HG02943 (cell line): ENCODE results near the gene KAZN.

Experiments used
- ATAC-seq: cut with Tn5 transposase; IDR thresholded peaks from one replicate; pipeline ENCODE4 v1.9.1; 2021; ENCODE audit warnings: mild to moderate bottlenecking, low read depth, moderate library complexity; ENCODE audit not compliant: unreplicated experiment

Gene KAZN

DNA sequence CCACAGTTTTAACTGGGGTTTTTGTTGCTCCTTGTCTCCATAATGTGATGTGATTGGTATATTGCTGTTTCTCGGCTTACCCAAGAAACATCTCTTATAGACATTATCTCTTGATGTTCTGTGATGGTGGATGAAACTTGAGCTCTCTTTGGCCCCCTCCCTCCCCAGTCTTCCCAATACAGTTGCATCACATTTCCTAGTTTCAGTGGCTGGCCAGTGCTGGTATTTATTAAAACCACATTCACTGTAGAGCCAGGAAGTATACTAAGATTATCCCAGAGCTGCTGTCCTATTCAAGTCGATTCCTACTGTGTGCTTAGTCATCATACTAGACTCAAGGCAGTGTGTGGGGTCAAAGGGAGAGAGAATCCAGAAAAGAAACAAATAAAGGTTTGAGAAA lies 244.4 kb downstream of the KAZN start:
- no peak for ATAC-seq

DNA sequence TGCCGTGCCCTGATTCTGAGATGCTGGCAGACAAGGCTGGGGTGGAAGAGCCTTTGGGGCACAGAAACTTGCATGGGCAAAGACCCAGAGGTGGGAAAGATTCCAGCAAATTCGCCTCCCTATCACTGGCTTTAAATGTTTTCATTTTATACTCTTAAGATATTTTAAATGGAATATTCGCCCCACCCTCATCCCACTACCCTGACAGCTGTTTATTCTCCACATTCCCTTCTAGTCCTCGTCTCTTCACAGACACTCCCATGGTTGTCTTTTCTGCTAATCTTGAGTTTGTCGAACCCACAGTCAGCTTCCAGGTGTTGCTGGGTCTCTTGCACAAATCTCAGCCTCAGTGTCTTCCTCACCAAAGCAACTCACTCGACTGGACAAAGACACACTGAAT lies 245.0 kb downstream of the KAZN start:
- ATAC-seq, result no peak

DNA sequence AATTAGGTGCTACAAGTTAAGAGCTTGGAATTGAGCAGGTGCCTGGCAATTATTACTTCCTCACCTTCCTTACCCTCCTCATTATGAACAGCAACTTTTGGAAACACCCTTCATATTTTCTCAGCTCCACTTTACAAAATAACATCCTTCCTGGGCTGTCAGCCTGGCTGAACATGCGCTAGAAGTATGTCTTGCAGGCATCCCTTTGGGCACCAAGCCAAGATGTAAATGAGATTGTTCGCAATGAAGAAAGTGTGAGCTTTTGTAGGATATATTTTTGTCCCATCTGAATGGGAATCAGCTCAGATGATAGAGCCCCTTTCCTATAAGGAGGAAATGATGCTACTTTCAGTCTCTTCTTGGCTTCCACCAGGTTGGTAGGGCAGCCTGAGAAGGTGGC lies 245.9 kb downstream of the KAZN start:
- ATAC-seq, result no peak

DNA sequence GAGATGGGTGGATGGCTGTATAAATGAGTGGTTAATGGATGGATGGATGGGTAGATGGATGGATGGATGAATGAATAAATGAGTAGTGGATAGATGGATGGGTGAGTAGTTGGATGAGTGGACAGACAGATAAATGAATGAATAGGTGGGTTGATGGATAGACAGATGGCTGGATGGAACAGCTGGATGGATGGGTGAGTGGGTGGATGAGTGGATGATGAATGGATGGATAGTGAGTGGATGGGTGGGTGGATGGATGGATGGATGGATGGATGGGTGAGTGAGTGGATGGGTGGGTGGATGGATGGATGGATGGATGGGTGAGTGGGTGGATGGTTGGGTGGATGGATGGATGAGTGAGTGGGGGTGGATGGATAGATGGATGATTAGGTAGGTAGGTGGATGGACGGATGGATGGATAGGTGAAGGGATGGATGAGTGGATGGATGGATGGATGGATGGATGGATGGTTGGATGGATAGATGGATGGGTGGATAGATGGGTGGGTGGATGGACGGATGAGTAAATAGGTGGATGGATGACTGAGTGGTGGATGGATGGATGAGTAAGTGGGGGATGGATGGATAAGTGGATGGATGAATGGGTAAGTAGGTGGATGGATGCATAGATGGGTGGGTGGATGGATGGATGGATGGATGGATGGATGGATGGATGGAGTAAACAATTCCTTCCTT lies 246.6 kb downstream of the KAZN start:
- ATAC-seq, result no peak

DNA sequence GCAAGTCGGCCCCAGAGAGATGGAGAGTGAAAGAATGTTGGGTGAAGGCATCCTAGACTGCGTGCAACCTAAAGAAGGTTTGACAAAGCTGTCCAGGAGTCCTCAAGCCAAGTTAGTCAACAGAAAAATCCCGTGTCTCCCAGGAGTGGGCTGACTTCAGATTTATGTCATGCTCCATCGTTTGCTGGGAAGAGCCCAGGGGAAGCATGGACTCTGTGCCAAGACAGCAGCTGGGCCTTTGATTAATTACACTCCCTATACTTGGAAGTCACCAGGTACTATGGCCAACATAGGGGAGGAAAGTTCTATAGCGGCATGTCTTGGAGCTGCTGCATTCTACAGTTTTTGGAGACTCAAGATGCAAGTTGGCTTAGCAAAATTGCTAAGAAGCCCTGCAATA lies 247.4 kb downstream of the KAZN start:
- no peak for ATAC-seq

DNA sequence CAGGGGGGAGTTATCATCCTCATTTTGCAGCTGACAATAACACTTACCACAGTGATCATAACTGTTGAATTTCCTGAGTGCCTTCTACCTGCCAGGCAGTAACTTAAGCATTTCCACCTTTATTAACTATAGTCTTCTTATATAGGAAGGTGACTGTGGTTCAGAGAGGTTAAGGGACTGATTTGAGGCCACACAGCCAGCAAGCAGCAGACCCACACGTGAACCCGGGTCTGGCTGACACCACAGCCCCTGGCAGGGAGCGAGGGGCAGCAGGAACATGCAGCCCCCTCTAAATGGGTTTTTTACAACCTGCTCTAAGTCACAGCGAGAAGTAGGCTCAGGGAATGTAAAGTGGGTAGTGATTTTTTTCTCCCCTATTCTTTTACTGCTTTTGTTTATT lies 248.2 kb downstream of the KAZN start:
- ATAC-seq, result no peak

DNA sequence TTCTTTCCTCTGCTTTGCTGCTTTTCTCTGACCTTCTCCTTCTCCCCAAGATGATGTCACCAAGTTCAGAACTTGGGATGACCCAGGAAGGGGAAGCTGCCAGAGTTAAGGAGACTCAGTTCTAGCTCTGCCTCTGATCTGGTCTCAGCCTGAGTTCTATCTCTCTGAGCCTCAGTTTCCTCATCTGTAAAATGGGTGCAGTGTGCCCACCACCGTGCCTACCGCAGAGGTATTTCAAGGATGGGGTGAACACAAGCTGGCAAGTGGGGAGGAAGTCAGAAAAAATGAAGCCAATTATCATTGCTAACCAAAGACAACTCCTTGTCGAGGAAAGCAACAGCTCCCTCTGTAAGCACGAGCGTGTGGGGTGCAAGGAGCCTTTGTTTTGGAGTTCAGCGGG lies 249.7 kb downstream of the KAZN start:
- no peak for ATAC-seq

DNA sequence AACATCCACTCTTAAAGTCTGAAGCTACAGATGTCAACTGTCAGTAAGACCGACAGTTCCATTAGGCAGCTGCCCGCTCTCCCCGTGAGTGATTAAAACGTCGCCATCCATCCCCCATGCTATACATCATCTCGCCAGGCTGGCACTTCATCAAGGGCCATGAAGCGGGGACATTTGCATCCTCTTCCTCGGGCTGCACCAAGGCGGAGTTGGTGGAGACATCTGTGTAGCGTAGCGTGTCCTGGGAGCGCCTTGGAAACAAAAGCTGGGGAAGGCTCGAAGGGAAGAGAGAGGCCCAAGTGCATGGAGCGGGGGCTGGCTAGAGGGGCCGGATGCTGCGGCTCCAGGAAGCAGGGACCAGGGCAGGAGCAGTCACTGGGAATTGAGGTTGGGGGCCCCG lies 250.1 kb downstream of the KAZN start:
- no peak for ATAC-seq

DNA sequence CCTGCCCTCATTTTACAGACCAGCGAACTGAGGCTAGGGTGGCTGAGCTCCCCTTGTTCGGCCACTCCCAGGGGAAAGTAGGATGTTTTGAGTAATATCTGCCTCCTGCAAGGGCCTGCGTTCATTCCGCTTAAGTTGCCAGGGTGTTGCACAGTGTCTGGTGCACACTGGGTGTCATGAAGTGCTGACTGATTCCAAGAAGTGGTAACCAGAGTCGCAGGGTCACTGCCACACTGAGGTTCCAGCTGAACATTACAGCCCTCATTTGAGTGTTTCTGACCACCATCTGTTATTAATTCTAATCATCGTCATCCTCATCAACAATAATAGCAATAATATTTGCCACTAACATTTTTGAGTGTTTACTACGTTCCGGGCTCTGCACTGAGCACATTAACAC lies 250.6 kb downstream of the KAZN start:
- no peak for ATAC-seq

DNA sequence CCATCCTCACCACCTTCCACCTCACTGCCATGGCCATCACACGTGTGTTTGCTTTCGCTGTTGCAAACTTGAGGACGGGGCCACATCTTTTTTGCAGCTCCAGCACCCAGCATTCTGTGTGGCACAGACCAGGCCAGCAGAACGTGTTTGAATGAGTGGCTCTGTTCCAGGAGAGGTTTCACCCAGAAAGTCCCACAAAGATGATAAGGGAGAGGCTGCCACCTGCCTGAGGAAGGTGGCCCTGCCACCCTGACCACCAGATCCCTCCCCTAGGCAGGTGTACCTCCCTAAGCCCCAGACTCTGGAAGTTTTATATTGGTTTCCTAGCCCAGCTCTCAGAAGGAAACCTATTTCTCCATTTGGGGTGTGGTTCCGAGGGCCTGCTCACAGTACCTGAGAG lies 252.1 kb downstream of the KAZN start:
- ATAC-seq, result no peak

DNA sequence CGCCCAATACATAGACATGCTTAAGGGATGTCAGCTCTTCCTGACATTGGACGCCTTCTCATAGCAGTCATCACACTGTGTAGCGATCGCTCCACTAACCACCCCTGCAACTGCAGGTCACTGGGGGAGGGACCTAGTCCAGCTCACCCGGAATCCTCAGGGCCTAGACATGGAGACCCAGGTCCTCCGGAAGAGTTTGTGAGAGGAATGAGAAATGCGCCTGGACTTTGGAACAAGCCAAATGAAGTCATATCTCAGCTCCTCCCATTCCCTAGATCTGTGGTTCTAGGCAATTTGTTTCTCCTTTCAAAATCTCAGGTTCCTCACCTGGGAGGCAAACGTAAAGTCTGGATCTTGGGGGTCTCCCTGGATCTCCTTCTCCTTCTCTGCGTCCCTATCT lies 253.3 kb downstream of the KAZN start:
- ATAC-seq, result no peak

DNA sequence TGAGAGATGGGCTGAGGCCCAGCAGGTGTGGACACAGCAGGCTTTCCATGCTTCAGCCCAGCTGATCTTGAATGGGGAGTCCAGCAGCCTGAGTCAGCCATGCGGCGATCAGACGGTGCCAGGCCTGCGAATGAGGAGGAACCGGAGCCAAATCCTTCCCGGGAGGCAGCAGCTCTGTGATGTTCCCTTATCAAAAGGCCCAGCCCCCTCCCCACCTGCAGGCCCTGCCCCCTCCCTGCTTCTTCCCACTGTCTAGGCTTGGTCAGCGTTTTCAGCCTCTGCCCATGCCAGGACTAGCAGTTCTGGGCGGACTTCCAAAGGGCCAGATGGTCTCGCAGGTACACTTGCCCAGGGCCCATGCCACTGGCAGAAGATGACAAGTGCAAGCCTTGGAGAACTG lies 253.8 kb downstream of the KAZN start:
- ATAC-seq, result no peak

DNA sequence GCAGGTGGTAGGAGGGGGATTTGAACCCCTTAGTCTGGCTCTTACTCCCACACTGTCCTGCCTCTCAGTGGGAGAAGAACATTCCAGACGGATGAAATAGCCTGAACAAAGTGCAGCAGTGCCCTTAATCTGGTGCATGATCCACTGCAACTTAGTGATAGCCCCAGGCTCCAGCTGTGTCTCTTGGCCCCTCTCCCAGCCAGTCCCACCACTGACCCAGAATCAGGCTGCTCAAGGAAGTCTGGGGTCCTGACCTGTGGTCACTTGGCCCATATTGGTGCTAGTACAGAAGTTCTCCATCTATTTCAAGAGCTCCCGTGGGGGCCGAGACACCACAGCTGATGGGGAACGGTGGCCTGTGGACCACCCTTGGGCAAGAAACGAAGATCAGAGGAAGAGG lies 255.0 kb downstream of the KAZN start:
- ATAC-seq, result no peak

DNA sequence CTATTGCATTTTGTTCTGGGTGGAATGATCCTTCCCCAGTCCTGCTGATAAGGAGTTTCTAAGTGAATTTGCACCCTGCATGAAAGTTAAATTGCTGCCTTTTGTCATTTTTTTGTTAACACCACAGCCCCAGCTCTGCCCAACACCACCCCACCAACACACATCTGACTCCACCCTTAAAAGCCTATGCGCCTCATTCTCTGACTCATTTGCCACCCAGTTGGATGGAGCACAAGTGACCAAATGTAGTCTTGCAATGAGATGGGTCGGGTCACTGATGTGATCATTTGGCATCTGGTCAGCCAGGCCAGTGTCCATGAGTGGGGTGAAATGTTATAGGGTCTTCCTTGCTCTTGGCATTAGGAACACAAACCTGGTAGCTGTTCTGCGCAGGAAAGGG lies 256.8 kb downstream of the KAZN start:
- no peak for ATAC-seq

DNA sequence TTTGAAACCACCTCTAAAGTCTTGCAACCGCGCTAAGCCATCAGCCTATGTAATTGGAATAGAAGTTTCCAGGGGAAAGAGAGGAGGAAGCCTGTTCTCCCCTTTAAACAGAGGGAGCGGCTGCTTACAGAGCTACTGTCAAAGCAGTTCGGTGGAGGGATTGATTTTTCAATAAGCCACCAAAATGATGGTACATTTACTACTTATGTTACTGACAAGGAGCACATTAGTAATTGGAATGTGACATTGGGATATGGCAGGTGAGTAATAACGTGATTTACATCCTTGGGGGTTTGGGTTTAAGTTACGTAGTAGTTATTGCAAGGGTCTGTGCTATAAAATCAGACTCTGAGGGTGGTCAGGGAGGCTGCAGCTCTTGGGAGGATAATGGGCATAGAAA lies 257.3 kb downstream of the KAZN start:
- no peak for ATAC-seq

DNA sequence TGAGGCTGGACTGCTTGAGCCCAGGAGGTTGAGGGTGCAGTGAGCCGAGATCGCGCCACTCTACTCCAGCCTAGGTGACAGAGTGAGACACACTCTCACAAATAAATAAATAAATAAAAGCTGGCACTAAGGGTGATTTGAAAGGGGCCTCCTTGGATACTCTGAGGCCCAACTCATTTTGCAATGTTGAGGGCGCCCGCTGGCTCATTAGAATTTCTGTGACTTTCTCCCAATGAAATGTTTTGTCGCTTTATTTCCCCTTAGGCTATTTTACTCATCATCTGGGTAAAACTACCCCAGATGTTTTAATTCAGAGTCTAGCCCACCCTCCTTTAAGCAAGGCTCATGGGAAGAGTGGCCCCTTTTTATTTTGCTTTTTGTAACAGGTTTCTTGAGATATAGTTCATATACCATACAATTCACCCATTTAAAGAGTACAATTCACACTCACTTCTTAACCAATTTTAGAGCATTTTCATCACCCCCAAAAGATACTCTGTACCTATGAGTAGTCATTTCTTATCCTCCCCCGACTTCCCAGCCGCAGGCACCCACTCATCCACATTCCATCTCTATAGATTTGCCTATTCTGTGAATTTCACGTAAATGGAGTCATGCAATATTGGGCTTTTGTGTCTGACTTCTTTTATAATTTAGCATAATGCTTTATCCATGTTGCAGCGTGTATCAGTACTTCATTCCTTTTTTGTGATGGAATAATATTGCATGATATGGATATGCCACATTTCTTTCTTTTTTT lies 259.1 kb downstream of the KAZN start:
- no peak for ATAC-seq

DNA sequence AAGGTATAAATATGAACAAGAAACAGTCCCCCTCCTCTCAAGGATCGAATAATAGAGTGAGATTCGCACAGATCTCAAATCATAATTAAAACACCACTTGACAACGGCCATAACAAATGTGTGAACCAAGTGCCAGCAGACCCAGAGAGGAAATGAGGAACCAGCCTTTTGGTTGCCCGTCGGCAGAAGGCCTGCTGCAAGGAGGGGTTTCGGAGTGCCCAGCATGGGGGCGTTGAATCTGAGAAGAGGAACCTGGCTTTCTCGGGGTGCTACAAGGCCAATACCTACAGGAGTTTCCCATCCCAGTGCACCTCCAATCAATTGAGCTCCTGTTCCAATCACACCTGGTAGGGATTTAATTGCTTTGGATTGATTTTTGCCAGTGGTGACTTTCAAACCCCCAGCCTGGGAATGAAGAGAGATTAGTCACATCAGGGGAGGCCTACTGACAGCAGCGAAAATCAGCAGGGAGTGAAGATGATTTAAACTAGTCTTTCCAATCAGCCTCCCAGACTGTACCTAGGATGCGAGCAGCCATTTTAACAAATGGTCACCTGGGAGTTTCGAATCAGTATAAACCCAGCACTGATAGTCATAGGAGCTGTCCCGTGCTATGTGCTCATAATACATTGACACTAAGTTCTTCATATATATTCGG lies 263.8 kb downstream of the KAZN start:
- no peak for ATAC-seq

DNA sequence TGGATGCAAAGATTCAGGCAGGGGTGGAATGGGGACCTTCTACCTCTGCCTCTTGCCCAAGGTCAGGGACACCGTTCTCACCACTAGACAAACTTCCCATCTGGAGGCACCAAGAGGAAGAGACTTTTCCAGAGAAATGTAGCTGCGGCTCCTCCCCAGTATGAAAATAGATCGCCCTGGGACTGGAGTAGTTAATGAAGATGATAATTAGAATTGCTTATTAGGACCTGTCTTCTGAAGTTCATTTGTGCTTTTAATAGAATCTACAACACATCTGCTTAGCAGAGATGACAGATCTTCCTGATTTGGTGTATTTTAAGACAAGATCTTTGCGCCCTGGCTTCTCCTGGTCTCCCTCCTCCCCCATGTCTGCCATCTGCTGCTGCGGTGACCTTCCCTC lies 266.6 kb downstream of the KAZN start:
- ATAC-seq, result no peak

DNA sequence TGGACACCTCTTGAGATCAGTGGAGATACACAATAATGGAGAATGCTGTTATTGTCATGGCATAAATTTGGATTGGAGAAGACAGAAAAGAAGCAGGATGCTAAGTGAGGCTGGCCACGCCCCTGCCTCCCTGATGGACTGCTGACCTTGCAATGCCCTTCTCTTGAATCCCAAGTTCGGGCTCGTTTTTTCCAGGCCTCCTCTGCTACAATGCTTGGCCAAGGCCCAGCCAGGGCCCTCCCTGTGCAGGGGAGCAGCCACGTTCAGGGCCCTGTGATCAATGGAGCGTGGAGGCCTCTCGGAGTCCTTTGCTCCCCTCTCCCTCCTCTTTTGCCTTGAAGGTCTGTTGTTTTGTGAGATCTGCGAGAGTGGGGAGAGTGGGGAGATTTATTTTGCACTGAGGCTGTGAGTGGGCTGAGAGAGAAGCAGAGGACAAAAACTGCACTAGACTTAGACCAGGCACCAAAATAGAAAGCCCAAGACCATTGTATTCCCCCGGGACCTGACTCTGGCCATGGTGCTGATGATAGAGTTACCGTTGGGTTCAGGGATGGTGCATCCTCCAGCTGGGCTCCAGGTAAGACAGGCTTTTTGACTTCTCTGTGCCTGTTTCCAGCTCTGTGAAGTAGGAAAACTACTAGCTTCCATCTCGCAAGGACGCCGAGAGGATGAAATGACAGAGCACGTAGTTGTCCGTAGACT lies 268.6 kb downstream of the KAZN start:
- no peak for ATAC-seq

DNA sequence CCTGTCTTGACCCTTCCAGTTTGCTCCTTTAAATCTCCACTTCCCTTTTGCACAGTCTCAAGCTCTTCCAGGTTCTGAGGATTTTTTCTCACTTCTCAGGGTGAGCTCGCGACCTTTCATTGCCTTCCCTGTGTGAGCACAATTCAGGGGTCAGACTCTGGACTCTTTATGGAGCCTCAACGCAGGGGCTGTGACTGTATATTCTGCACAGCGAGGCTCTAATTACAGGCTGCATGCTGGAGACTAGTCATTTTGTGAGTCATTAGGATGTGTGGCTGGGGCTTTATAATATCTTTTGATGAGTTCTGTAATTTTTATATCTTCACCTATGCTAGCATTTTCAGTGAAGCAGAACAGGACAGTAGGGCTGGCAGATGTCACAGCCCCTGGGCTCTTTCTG lies 270.7 kb downstream of the KAZN start:
- no peak for ATAC-seq

DNA sequence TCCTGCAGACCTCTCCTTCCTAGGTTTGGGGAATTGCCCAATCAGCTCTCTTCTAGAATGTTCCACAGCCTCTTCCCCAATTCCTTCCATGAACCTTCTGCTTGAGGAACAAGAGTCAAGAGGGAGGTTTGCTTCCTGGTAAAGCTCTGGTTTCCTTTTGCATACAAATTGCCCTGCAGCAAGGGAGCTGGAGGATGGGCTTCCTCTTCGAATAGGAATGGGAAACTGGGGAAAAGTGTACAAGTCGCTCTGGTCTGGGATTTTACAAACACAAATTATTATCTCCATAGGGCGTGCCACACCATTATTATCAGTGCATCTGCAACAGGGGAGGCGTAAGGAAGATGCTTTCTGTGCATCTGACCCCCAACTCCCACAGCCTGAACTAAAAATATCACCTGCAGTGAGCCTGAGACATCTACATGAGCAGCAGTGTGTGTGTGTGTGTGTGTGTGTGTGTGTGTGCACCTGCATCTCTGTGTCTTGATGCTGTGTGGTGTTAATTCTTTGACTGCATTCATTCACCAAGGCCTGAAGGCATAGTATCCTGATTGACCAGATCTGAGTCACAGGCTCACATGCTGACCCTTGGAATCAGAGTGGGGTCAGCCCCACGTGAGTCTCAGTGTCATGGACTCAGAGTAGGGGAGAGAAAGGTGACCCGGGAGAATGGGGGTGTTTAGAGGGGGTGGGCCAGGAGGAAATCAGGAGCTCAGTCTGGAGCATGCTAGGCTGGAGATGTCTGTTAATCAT lies 272.9 kb downstream of the KAZN start:
- ATAC-seq, result no peak
